ENCODE data around the gene UQCRHL.

- TF ChIP-seq, protein P1, sequence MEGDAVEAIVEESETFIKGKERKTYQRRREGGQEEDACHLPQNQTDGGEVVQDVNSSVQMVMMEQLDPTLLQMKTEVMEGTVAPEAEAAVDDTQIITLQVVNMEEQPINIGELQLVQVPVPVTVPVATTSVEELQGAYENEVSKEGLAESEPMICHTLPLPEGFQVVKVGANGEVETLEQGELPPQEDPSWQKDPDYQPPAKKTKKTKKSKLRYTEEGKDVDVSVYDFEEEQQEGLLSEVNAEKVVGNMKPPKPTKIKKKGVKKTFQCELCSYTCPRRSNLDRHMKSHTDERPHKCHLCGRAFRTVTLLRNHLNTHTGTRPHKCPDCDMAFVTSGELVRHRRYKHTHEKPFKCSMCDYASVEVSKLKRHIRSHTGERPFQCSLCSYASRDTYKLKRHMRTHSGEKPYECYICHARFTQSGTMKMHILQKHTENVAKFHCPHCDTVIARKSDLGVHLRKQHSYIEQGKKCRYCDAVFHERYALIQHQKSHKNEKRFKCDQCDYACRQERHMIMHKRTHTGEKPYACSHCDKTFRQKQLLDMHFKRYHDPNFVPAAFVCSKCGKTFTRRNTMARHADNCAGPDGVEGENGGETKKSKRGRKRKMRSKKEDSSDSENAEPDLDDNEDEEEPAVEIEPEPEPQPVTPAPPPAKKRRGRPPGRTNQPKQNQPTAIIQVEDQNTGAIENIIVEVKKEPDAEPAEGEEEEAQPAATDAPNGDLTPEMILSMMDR (IDR thresholded peaks at IDR 0.05 in 4 of 5, conservative IDR thresholded peaks at IDR 0.05 in 1 of 5): no peak
- TF ChIP-seq POLR2A (IDR thresholded peaks at IDR 0.05): no peak
These were observed 5.0 kb downstream of the UQCRHL start for GRCh38 chr1:15802234-15802965.
